Glomerular visceral epithelial cell (primary cell): ENCODE measurements around the gene UMAD1.

Experiments used
- DNase-seq: peaks from one replicate; pipeline ENCODE4 v3.0.0-alpha.2; 2016; ENCODE audit errors: extremely low spot score

The UMAD1 gene

GRCh38 chr7:7830122-7830878 lies 189.7 kb downstream of the UMAD1 start:
- DNase-seq = no peak

GRCh38 chr7:7832518-7832917 lies 192.0 kb downstream of the UMAD1 start:
- DNase-seq = no peak

GRCh38 chr7:7834761-7835160 lies 194.2 kb downstream of the UMAD1 start:
- DNase-seq = no peak

- no peak for DNase-seq
Observed at GRCh38 chr7:7841027-7841426, 200.5 kb downstream of the UMAD1 start.

- no peak for DNase-seq
Observed at GRCh38 chr7:7843240-7843639, 202.7 kb downstream of the UMAD1 start.

- no peak for DNase-seq
Observed at GRCh38 chr7:7843972-7844371, 203.4 kb downstream of the UMAD1 start.

- DNase-seq = no peak
Observed at GRCh38 chr7:7848246-7848645, 207.7 kb downstream of the UMAD1 start.

- DNase-seq = no peak
Observed at GRCh38 chr7:7848892-7849291, 208.3 kb downstream of the UMAD1 start.

- DNase-seq = no peak
Observed at GRCh38 chr7:7850150-7850549, 209.6 kb downstream of the UMAD1 start.

- no peak for DNase-seq
Observed at GRCh38 chr7:7851381-7851780, 210.8 kb downstream of the UMAD1 start.

GRCh38 chr7:7851991-7852390 lies 211.4 kb downstream of the UMAD1 start:
- DNase-seq = no peak

- DNase-seq = no peak
Observed at GRCh38 chr7:7857143-7857583, 216.6 kb downstream of the UMAD1 start.

- no peak for DNase-seq
Observed at GRCh38 chr7:7858559-7858958, 218.0 kb downstream of the UMAD1 start.

GRCh38 chr7:7859411-7859810 lies 218.9 kb downstream of the UMAD1 start:
- DNase-seq = no peak

GRCh38 chr7:7861211-7861633 lies 220.7 kb downstream of the UMAD1 start:
- peak; percentile 43 for DNase-seq

- peak; percentile 23 for DNase-seq
Observed at GRCh38 chr7:7862393-7862792, 221.8 kb downstream of the UMAD1 start.

- DNase-seq = no peak
Observed at GRCh38 chr7:7867846-7868571, 227.5 kb downstream of the UMAD1 start.

GRCh38 chr7:7868572-7868899 lies 228.0 kb downstream of the UMAD1 start:
- DNase-seq = no peak

GRCh38 chr7:7869036-7869435 lies 228.5 kb downstream of the UMAD1 start:
- DNase-seq = no peak

- DNase-seq = no peak
Observed at GRCh38 chr7:7869651-7870050, 229.1 kb downstream of the UMAD1 start.

- DNase-seq = no peak
Observed at GRCh38 chr7:7870555-7870954, 230.0 kb downstream of the UMAD1 start.

GRCh38 chr7:7876419-7876818 lies 235.9 kb downstream of the UMAD1 start:
- DNase-seq = no peak

- DNase-seq = no peak
Observed at GRCh38 chr7:7881581-7881980, 241.0 kb downstream of the UMAD1 start.
